ENCODE data around the gene TEX14. TPM values are rescaled to one million over a fixed set of nuclear protein-coding genes. Genes with fewer than 3 reads are reported as not detected.

TEX14 gene
- total RNA-seq, 1 donor from 2014 or later, result 0.34 TPM

GRCh38 chr17:58639681-58640080 lies 52.2 kb downstream of the TEX14 start:
- no peak overlapping the region for H3K4me3 Mint-ChIP-seq
- no peak for TF ChIP-seq CTCF (IDR thresholded peaks at IDR 0.05; ENCODE audit: unreplicated experiment)
- H3K27me3 Mint-ChIP-seq (ENCODE audit: low read depth), result no peaks in the 10 kb centered on the region
- H3K9me3 Mint-ChIP-seq, result no peaks in the 10 kb centered on the region
- no peak for DNase-seq (ENCODE audit: low spot score in 2 of 2, unreplicated experiment in 2 of 2)
- H3K36me3 Mint-ChIP-seq, result no peaks in the 10 kb centered on the region
- H3K4me1 Mint-ChIP-seq, result no peaks in the 10 kb centered on the region
- no peak overlapping the region for H3K27ac Mint-ChIP-seq

- Mint-ChIP-seq H3K27me3 (ENCODE audit: low read depth) (no peaks in the 10 kb centered on the region), H3K36me3 (no peaks in the 10 kb centered on the region), H3K27ac (no peak overlapping the region), H3K9me3 (no peaks in the 10 kb centered on the region), H3K4me1 (no peaks in the 10 kb centered on the region), H3K4me3 (no peak overlapping the region)
- no peak for DNase-seq (ENCODE audit: low spot score in 2 of 2, unreplicated experiment in 2 of 2)
- no peak for TF ChIP-seq CTCF (IDR thresholded peaks at IDR 0.05; ENCODE audit: unreplicated experiment)
Measured at GRCh38 chr17:58637011-58637570, 54.8 kb downstream of the TEX14 start.

- Mint-ChIP-seq H3K9me3 (no peaks in the 10 kb centered on the region), H3K4me3 (peak overlapping the region; percentile 36), H3K27ac (peak overlapping the region; percentile 66), H3K27me3 (ENCODE audit: low read depth) (no peaks in the 10 kb centered on the region), H3K4me1 (peaks cover 5% of the 10 kb centered on the region), H3K36me3 (no peaks in the 10 kb centered on the region)
- DNase-seq (ENCODE audit: low spot score in 2 of 2, unreplicated experiment in 2 of 2), result no peak
- no peak for TF ChIP-seq CTCF (IDR thresholded peaks at IDR 0.05; ENCODE audit: unreplicated experiment)
Measured at GRCh38 chr17:58632324-58633314, 59.2 kb downstream of the TEX14 start.

- H3K4me1 Mint-ChIP-seq, result peaks cover 5% of the 10 kb centered on the region
- DNase-seq (ENCODE audit: low spot score in 2 of 2, unreplicated experiment in 2 of 2), result peak; percentile 84 to 97
- H3K27ac Mint-ChIP-seq, result no peak overlapping the region
- H3K9me3 Mint-ChIP-seq, result no peaks in the 10 kb centered on the region
- H3K4me3 Mint-ChIP-seq, result no peak overlapping the region
- no peaks in the 10 kb centered on the region for H3K27me3 Mint-ChIP-seq (ENCODE audit: low read depth)
- TF ChIP-seq CTCF (IDR thresholded peaks at IDR 0.05; ENCODE audit: unreplicated experiment), result no peak
- no peaks in the 10 kb centered on the region for H3K36me3 Mint-ChIP-seq
Measured at GRCh38 chr17:58631523-58632323, 60.1 kb downstream of the TEX14 start.

- H3K4me1 Mint-ChIP-seq, result peaks cover 5% of the 10 kb centered on the region
- peak in 1 of 2 experiments; percentile 48 for DNase-seq (ENCODE audit: low spot score in 2 of 2, unreplicated experiment in 2 of 2)
- no peak for TF ChIP-seq CTCF (IDR thresholded peaks at IDR 0.05; ENCODE audit: unreplicated experiment)
- no peaks in the 10 kb centered on the region for H3K27me3 Mint-ChIP-seq (ENCODE audit: low read depth)
- H3K36me3 Mint-ChIP-seq, result no peaks in the 10 kb centered on the region
- no peaks in the 10 kb centered on the region for H3K9me3 Mint-ChIP-seq
- no peak overlapping the region for H3K4me3 Mint-ChIP-seq
- no peak overlapping the region for H3K27ac Mint-ChIP-seq
Measured at GRCh38 chr17:58630883-58631522, 60.8 kb downstream of the TEX14 start.
